Natural killer cell (primary cell): ENCODE data around the gene FXYD1. TPM values are rescaled to one million over a fixed set of nuclear protein-coding genes. Genes with fewer than 3 reads are reported as not detected.

Source experiments
- ATAC-seq, 3 donors: fragments of 150-1000 bp in 2 of 3; fragments of 200-7000 bp in 1 of 3; cut with Tn5 transposase; 1 replicate in 1 of 3; 2 replicates in 2 of 3; pipeline ENCODE4 v1.10.0; 2021; ENCODE audit warnings: mild to moderate bottlenecking in 2 of 3, moderate library complexity in 2 of 3
- DNase-seq, 2 donors: peaks; one replicate each; pipeline versions ENCODE4 v3.0.0 to v3.0.0-alpha.2; 2013 to 2021; ENCODE audit warnings: mixed read lengths in 1 of 2
- H3K27ac ChIP-seq: one replicate; pipeline ENCODE4 v1.5.1; 2013; ENCODE audit warnings: mild to moderate bottlenecking, low read length
- H3K27me3 ChIP-seq: one replicate; pipeline ENCODE4 v1.6.1; 2013; ENCODE audit warnings: low read length; ENCODE audit not compliant: control insufficient read depth, insufficient read depth
- H3K36me3 ChIP-seq: one replicate; pipeline ENCODE4 v1.6.1; 2013; ENCODE audit warnings: low read length; ENCODE audit not compliant: control insufficient read depth, insufficient read depth
- H3K4me1 ChIP-seq: one replicate; pipeline ENCODE4 v1.6.1; 2013; ENCODE audit warnings: low read length; ENCODE audit not compliant: control insufficient read depth, insufficient read depth
- H3K4me3 ChIP-seq: one replicate; pipeline ENCODE4 v1.5.1; 2013; ENCODE audit warnings: low read length
- H3K9me3 ChIP-seq: one replicate; pipeline ENCODE4 v1.6.1; 2013; ENCODE audit warnings: low read length; ENCODE audit not compliant: control insufficient read depth, insufficient read depth
- H3K27ac Mint-ChIP-seq, 2 donors: one replicate each; pipeline ENCODE4 v1.8.0; 2022; ENCODE audit warnings: mild to moderate bottlenecking in 2 of 2, mixed read lengths in 2 of 2, moderate library complexity in 1 of 2
- H3K27me3 Mint-ChIP-seq, 2 donors: one replicate each; pipeline ENCODE4 v1.8.0; 2022; ENCODE audit warnings: low read depth in 2 of 2, mixed read lengths in 2 of 2
- H3K36me3 Mint-ChIP-seq: one replicate; pipeline ENCODE4 v1.8.0; 2022; ENCODE audit warnings: mixed read lengths
- H3K4me1 Mint-ChIP-seq, 2 donors: one replicate each; pipeline ENCODE4 v1.8.0; 2022; ENCODE audit warnings: mixed read lengths in 2 of 2
- H3K4me3 Mint-ChIP-seq: one replicate; pipeline ENCODE4 v1.8.0; 2022; ENCODE audit warnings: mild to moderate bottlenecking, moderate library complexity, mixed read lengths
- H3K9me3 Mint-ChIP-seq, 2 donors: one replicate each; pipeline ENCODE4 v1.8.0; 2022; ENCODE audit warnings: mixed read lengths in 2 of 2
- WGBS: methylation state at CpG from one replicate; pipeline ENCODE4 v1.1.7; 2013; ENCODE audit warnings: missing lambda C conversion rate; ENCODE audit not compliant: insufficient coverage; 5-methylcytosine and 5-hydroxymethylcytosine counted together
- intact Hi-C: fragments of 100-400 bp; cut with micrococcal nuclease; formaldehyde crosslinking; loops from one replicate; pipeline ENCODE4 v1.14.2; 2022
- total RNA-seq, 4 donors: library from RNA; stranded (reverse); fragments of 120-200 nt in 1 of 4; gene quantifications; one replicate each; pipeline versions ENCODE4 v1.2.3 to v1.2.4, GENCODE V29; 2013 to 2022
- TF ChIP-seq, protein P1 (sequence below): fragments of 200-600 bp; IDR thresholded peaks from one replicate; pipeline ENCODE4 v1.8.0; 2022; ENCODE audit warnings: antibody characterized with exemption

FXYD1 gene
- total RNA-seq, 3 donors from 2014 or later (not counting 1 experiment from before 2014, with no cell fraction given) = not detected

DNA sequence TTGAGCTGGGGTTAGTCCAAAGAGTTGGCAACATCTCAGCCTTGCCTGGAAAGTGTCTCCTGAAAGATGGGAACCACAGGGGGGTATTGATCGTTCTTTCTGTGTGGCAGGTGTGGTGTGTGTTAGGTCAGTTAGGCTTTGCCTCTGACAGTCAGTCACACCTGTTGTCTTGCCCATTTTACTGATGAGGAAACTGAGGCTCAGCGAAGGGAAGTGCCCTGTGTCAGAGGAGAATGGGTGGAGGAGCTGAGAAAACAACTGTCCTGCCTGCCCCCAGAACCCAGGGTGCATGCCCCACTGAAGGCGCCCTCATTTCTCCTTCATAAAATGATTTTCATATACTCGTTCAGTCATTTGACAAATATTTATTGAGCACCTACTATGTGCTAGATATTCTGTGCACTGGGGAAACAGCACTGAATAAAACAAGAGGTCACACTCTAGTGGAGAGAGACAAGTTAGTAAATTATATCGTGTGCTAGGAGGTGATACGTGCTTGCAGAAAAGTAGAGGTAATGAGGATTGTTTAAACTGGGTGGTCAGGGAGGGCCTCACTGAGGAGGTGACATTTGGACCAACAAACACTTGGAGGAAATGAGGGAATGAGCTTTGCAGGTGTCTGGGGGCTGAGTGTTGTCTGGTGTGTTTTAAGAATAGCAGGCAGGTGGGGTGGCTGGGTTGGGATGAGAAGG is 17.5 kb downstream of the FXYD1 start:
- no peaks in the 10 kb centered on the region for H3K9me3 Mint-ChIP-seq
- TF ChIP-seq, protein P1, sequence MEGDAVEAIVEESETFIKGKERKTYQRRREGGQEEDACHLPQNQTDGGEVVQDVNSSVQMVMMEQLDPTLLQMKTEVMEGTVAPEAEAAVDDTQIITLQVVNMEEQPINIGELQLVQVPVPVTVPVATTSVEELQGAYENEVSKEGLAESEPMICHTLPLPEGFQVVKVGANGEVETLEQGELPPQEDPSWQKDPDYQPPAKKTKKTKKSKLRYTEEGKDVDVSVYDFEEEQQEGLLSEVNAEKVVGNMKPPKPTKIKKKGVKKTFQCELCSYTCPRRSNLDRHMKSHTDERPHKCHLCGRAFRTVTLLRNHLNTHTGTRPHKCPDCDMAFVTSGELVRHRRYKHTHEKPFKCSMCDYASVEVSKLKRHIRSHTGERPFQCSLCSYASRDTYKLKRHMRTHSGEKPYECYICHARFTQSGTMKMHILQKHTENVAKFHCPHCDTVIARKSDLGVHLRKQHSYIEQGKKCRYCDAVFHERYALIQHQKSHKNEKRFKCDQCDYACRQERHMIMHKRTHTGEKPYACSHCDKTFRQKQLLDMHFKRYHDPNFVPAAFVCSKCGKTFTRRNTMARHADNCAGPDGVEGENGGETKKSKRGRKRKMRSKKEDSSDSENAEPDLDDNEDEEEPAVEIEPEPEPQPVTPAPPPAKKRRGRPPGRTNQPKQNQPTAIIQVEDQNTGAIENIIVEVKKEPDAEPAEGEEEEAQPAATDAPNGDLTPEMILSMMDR = no peak
- H3K4me3 ChIP-seq = peak overlapping the region; percentile 80
- H3K4me1 ChIP-seq = peaks cover 35% of the 10 kb centered on the region
- intact Hi-C loops = loop anchor here (5.0 kb wide), 1 partner anchor 111 kb away; the partner anchor contains the start of gene USF2
- H3K27ac Mint-ChIP-seq = peak overlapping the region; percentile 90 to 99
- no peak for DNase-seq
- H3K36me3 Mint-ChIP-seq = peaks cover 25% of the 10 kb centered on the region
- WGBS = 78% methylated on average over 6 of the region's 6 CpGs
- ATAC-seq = no peak
- H3K9me3 ChIP-seq = no peaks in the 10 kb centered on the region
- peaks cover 40% of the 10 kb centered on the region for H3K36me3 ChIP-seq
- H3K4me1 Mint-ChIP-seq = peaks cover 48 to 53% of the 10 kb centered on the region in 2 donors
- H3K27me3 Mint-ChIP-seq = no peaks in the 10 kb centered on the region
- H3K27me3 ChIP-seq = no peaks in the 10 kb centered on the region
- H3K27ac ChIP-seq = peak overlapping the region; percentile 80
- peak overlapping the region; percentile 100 for H3K4me3 Mint-ChIP-seq

DNA sequence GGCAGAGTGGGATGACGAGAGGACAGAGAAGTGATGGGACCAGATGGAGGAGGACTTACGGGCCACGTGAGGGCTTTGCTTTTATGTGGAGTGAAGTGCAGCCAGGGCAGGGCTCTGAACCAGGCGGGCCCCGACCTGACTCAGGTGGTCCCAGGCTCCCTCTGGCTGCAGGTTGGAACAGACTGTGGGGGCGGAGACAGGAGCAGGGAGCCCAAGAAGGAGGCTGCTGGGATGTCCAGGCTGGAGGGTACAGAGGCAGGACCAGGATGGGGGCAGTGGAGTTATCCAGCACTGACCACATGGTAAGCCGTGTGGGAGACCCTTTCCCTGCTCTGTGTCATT is 18.0 kb downstream of the FXYD1 start:
- H3K4me1 Mint-ChIP-seq = peaks cover 52 to 53% of the 10 kb centered on the region in 2 donors
- no peak for ATAC-seq
- DNase-seq = no peak
- Histone ChIP-seq H3K27me3 (no peaks in the 10 kb centered on the region), H3K36me3 (peaks cover 46% of the 10 kb centered on the region), H3K9me3 (no peaks in the 10 kb centered on the region), H3K27ac (no peak overlapping the region), H3K4me3 (no peak overlapping the region), H3K4me1 (peaks cover 35% of the 10 kb centered on the region)
- peak overlapping the region; percentile 90 to 99 for H3K27ac Mint-ChIP-seq
- peak overlapping the region; percentile 100 for H3K4me3 Mint-ChIP-seq
- TF ChIP-seq, protein P1 = no peak
- WGBS = 87% methylated on average over 7 of the region's 7 CpGs
- no peaks in the 10 kb centered on the region for H3K27me3 Mint-ChIP-seq
- intact Hi-C loops = loop anchor here (5.0 kb wide), 1 partner anchor 111 kb away; the partner anchor contains the start of gene USF2
- H3K36me3 Mint-ChIP-seq = peaks cover 30% of the 10 kb centered on the region
- no peaks in the 10 kb centered on the region for H3K9me3 Mint-ChIP-seq

DNA sequence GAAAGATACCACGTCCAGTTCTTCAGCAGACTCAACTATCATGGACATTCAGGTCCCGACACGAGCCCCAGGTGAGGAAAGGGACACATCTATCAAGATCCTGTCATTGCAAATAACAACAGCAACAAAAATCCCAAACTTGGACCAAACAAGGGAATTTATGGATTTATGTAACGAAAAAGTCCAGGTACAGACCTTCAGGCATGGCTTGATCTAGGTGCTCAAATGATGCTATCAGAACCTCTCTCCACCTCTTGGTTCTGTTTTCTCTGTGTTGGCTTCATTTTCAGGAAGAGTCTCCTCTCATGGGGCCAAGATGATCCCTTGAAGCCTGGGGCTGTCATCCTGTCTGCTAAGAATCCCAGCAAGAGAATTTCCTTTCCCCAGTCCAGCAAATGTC is 18.8 kb downstream of the FXYD1 start:
- Mint-ChIP-seq H3K27me3 (no peaks in the 10 kb centered on the region), H3K4me3 (no peak overlapping the region), H3K27ac (peak overlapping the region in 1 of 2 donors; percentile 43), H3K9me3 (peaks cover 0 to 4% of the 10 kb centered on the region in 2 donors), H3K4me1 (peaks cover 55 to 59% of the 10 kb centered on the region in 2 donors), H3K36me3 (peaks cover 37% of the 10 kb centered on the region)
- H3K36me3 ChIP-seq = peaks cover 53% of the 10 kb centered on the region
- H3K4me1 ChIP-seq = peaks cover 35% of the 10 kb centered on the region
- H3K9me3 ChIP-seq = no peaks in the 10 kb centered on the region
- WGBS = 100% methylated on average over 4 of the region's 4 CpGs
- no peak for DNase-seq
- no peak overlapping the region for H3K4me3 ChIP-seq
- H3K27ac ChIP-seq = no peak overlapping the region
- no peaks in the 10 kb centered on the region for H3K27me3 ChIP-seq
- no peak for ATAC-seq
- intact Hi-C loops = loop anchor here (5.0 kb wide), 1 partner anchor 110 kb away; the partner anchor contains the start of gene USF2
- TF ChIP-seq, protein P1 = no peak
